Subcutaneous adipose tissue (tissue), 4 donors: ENCODE data around the gene ATOSB. TPM values are rescaled to one million over a fixed set of nuclear protein-coding genes. Genes with fewer than 3 reads are reported as not detected.

Experiments used
- total RNA-seq, 4 donors: library from RNA; depleted of rRNA; stranded (reverse); fragments of >200 nt; gene quantifications; one replicate each; pipeline ENCODE4 v1.1.0, GENCODE V29; 2016
- TF ChIP-seq, protein P1 (sequence below): fragments of 450-650 bp; IDR thresholded peaks from one replicate; pipeline ENCODE4 v1.5.1; 2016; ENCODE audit warnings: low read depth, mild to moderate bottlenecking, control low read depth, antibody characterized with exemption, moderate library complexity

ATOSB gene
- total RNA-seq, 4 donors from 2014 or later: 7.7 to 23.7 (median 20.4) TPM

- TF ChIP-seq, protein P1, sequence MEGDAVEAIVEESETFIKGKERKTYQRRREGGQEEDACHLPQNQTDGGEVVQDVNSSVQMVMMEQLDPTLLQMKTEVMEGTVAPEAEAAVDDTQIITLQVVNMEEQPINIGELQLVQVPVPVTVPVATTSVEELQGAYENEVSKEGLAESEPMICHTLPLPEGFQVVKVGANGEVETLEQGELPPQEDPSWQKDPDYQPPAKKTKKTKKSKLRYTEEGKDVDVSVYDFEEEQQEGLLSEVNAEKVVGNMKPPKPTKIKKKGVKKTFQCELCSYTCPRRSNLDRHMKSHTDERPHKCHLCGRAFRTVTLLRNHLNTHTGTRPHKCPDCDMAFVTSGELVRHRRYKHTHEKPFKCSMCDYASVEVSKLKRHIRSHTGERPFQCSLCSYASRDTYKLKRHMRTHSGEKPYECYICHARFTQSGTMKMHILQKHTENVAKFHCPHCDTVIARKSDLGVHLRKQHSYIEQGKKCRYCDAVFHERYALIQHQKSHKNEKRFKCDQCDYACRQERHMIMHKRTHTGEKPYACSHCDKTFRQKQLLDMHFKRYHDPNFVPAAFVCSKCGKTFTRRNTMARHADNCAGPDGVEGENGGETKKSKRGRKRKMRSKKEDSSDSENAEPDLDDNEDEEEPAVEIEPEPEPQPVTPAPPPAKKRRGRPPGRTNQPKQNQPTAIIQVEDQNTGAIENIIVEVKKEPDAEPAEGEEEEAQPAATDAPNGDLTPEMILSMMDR: no peak
Measured at GRCh38 chr9:35156781-35157180, 41.1 kb upstream of the ATOSB start.

DNA sequence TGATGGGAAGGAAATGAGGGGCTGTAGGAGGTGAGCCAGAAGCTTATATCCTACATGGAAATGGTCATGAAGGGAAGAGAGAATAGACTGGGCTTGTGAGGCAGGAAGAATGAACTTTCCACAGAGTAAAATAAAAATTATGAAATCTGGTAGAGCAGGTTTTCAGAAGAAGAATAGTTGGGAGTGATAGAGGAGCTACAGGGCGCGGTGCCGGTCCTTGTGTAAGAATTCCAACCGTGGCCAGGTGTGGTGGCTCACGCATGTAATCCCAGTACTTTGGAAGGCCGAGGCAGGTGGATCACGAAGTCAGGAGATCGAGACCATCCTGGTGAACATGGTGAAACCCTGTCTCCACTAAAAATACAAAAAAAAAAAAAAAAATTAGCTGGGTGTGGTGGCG is 37.3 kb upstream of the ATOSB start:
- TF ChIP-seq, protein P1: no peak

DNA sequence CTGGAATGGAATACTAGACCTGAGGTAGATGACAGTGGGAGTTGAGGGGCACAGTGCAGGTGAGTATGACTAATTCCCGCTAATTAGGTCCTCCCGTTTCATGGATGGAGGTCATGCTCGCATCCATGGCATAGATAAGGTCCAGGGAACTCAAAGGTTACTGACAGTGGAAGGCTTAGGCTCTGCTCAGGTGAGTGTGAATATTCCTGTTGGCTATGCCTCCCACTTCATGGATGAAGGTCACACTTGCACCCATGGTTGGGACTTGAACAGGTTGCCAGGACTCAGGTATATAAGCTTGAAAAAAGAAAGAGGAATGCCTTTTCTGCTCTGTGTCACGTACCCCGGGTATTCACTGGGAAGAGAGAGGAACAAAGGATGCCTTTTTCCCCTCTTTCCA is 26.4 kb upstream of the ATOSB start:
- TF ChIP-seq, protein P1: no peak

DNA sequence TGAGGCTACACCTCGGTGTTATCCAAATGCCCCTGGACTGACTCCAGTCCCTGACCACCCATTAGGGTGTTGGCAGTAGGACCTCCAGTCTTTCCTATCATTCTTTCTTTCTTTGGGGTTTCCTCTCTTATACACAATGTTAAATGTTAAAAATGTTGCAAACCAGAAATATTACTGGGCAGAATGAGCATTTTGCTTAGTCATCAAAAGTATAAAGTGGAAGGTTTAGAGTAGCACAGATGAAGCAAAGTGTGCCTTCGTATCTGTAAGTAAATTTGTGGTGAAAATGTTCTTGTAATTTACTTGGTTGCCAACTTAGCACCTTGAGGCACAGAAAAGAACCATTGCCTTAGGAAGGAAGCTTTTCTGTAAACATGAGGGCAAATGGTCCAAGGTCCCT is 24.4 kb upstream of the ATOSB start:
- TF ChIP-seq, protein P1: no peak

DNA sequence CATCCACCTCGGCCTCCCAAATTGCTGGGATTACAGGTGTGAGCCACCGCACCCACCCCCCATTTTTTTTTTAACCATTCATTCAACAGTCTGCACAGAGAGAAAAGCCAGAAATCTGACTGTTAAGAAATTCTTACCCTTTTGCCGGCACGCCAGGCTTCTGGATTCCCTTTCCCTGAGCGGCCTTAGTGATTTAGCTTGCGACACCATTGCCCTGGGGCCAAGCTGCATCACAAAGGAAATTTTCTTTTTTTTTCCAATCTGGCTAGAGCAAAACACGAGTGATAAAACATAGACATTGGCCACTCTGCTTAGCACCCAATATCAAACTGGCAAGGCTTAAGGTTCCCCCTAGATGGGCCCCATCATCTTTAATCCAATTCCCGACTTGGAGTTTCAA is 21.2 kb upstream of the ATOSB start:
- TF ChIP-seq, protein P1: no peak

DNA sequence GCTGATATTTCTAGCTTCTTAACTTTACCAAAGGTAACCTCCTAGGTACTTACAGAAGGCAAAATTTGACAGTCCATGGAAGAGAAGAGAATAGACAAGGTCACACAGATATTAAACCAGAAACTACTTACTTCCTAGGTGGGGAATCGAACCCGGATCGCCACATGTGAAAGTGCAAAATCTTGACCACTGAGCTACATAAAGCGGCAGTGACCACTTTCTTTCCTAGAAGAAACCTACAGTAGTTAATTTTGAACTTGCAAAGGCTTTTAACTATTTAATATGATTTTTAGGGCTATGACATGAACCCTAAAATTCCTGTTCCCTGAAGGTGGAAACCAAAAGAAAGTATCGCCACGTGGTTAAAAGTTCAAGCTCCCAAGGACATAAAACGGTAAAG is 20.3 kb upstream of the ATOSB start:
- TF ChIP-seq, protein P1: no peak

- TF ChIP-seq, protein P1: no peak
Measured at GRCh38 chr9:35134920-35135319, 19.3 kb upstream of the ATOSB start.
